ENCODE results near the gene CAMKMT.

The CAMKMT gene

DNA sequence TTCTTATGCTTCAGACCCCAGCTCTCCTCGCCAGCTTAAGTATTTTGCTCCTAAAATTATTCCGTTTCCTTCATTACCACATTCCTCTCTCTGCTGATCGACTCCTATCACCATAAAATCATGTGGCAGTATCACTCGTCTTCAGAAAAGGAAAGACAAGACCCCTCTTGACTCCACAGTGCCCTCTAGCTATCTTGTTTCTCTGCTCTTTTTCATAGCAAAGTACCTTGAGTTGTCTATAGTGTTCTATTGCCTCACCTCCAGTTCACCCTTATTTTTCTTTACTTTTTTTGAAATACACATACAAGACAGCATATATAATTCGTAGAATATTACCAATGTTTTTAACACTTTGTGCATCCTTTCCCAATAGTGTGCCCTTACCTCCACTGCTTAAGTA, 306.6 kb downstream of the CAMKMT start:
- H3K27ac ChIP-seq (ENCODE audit: low read length): no peak overlapping the region
- H4K20me1 ChIP-seq (ENCODE audit: insufficient read depth, low read length): no peaks in the 10 kb centered on the region
- no peak overlapping the region for H3K9ac ChIP-seq (ENCODE audit: low read length)
- H2AFZ ChIP-seq (ENCODE audit: low read length): no peak overlapping the region
- DNase-seq: no peak
- H3K79me2 ChIP-seq (ENCODE audit: low read length): no peaks in the 10 kb centered on the region
- H3K27me3 ChIP-seq (replicated peaks; ENCODE audit: insufficient read depth, low read length): no peaks in the 10 kb centered on the region
- no peaks in the 10 kb centered on the region for H3K9me2 ChIP-seq (replicated peaks; ENCODE audit: insufficient read depth, low read length)
- H3K36me3 ChIP-seq (replicated peaks; ENCODE audit: insufficient read depth, low read length): no peaks in the 10 kb centered on the region
- H3K4me1 ChIP-seq (ENCODE audit: low read length): no peaks in the 10 kb centered on the region
- H3K9me3 ChIP-seq (replicated peaks; ENCODE audit: insufficient read depth, low read length): no peaks in the 10 kb centered on the region
- no peak overlapping the region for H3K4me2 ChIP-seq (ENCODE audit: low read depth, low read length)
- no peak for TF ChIP-seq EZH2 (optimal IDR thresholded peaks at IDR 0.05; ENCODE audit: low read depth, low read length)
- TF ChIP-seq EZH2phosphoT487 (IDR thresholded peaks at IDR 0.05; ENCODE audit: low read length): no peak
- TF ChIP-seq, protein P1, sequence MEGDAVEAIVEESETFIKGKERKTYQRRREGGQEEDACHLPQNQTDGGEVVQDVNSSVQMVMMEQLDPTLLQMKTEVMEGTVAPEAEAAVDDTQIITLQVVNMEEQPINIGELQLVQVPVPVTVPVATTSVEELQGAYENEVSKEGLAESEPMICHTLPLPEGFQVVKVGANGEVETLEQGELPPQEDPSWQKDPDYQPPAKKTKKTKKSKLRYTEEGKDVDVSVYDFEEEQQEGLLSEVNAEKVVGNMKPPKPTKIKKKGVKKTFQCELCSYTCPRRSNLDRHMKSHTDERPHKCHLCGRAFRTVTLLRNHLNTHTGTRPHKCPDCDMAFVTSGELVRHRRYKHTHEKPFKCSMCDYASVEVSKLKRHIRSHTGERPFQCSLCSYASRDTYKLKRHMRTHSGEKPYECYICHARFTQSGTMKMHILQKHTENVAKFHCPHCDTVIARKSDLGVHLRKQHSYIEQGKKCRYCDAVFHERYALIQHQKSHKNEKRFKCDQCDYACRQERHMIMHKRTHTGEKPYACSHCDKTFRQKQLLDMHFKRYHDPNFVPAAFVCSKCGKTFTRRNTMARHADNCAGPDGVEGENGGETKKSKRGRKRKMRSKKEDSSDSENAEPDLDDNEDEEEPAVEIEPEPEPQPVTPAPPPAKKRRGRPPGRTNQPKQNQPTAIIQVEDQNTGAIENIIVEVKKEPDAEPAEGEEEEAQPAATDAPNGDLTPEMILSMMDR (IDR thresholded peaks at IDR 0.05; ENCODE audit: low read length): peak; percentile 39
- H3F3A ChIP-seq (ENCODE audit: insufficient read depth, low read length): no peaks in the 10 kb centered on the region
- H3K4me3 ChIP-seq (ENCODE audit: low read length): no peak overlapping the region

DNA sequence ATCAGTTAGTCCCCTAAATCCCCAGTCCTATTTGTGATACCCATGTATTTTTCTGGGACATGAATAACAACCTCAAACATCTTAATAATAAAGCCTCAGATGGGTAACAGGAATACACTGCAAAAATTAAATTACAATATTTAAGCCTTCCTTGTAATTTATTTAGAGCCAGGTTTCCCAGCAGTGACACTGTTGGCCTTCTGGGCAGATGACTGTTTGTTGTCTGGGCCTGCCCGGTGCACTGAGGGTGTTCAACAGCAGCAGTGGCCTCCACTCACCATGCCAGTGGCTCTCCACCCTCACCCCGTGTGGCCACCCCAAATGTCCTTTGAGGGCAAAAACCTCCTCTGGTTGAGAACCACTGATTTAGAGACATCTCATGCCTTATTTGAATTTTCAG, 309.5 kb downstream of the CAMKMT start:
- Histone ChIP-seq H3K36me3 (replicated peaks; ENCODE audit: insufficient read depth, low read length) (no peaks in the 10 kb centered on the region), H2AFZ (ENCODE audit: low read length) (no peak overlapping the region), H3K9ac (ENCODE audit: low read length) (no peak overlapping the region), H3K27me3 (replicated peaks; ENCODE audit: insufficient read depth, low read length) (no peaks in the 10 kb centered on the region), H3K4me2 (ENCODE audit: low read depth, low read length) (no peak overlapping the region), H3K4me1 (ENCODE audit: low read length) (peaks cover 20% of the 10 kb centered on the region), H3K9me3 (replicated peaks; ENCODE audit: insufficient read depth, low read length) (no peaks in the 10 kb centered on the region), H3F3A (ENCODE audit: insufficient read depth, low read length) (0 out of 2 replicates have a peak, but pooled peaks cover 7% of the 10 kb centered on the region), H3K79me2 (ENCODE audit: low read length) (no peaks in the 10 kb centered on the region), H3K4me3 (ENCODE audit: low read length) (no peak overlapping the region), H4K20me1 (ENCODE audit: insufficient read depth, low read length) (no peaks in the 10 kb centered on the region), H3K9me2 (replicated peaks; ENCODE audit: insufficient read depth, low read length) (no peaks in the 10 kb centered on the region), H3K27ac (ENCODE audit: low read length) (no peak overlapping the region)
- no peak for DNase-seq
- TF ChIP-seq, protein P1 (IDR thresholded peaks at IDR 0.05; ENCODE audit: low read length): no peak
- TF ChIP-seq EZH2phosphoT487 (IDR thresholded peaks at IDR 0.05; ENCODE audit: low read length) (no peak), EZH2 (optimal IDR thresholded peaks at IDR 0.05; ENCODE audit: low read depth, low read length) (no peak)

DNA sequence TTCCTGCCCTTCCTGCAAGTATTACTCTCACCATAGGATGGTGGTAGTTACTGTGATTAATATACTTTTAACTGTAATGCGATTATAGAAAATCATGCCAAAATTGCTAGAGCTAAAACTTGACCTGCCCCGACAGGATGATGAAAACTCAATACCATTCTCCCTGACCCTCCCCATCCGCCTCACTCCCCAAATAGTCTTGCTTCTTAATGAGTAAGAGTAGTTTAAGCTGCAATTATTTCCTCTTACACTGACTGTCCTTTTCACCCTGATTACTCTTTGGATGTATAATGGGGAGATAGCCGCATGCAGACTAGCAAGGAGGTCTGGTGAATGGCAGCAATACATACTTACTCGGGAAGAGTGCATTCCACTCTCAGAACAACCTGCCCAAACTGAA, 310.2 kb downstream of the CAMKMT start:
- Histone ChIP-seq H2AFZ (ENCODE audit: low read length) (no peak overlapping the region), H3K36me3 (replicated peaks; ENCODE audit: insufficient read depth, low read length) (no peaks in the 10 kb centered on the region)
- TF ChIP-seq, protein P1 (IDR thresholded peaks at IDR 0.05; ENCODE audit: low read length): no peak
- TF ChIP-seq EZH2 (optimal IDR thresholded peaks at IDR 0.05; ENCODE audit: low read depth, low read length) (no peak), EZH2phosphoT487 (IDR thresholded peaks at IDR 0.05; ENCODE audit: low read length) (no peak)

More for the DNA sequence above, 310.2 kb downstream of the CAMKMT start:
- H3K79me2 ChIP-seq (ENCODE audit: low read length): no peaks in the 10 kb centered on the region
- no peak overlapping the region for H3K27ac ChIP-seq (ENCODE audit: low read length)
- H3K9me3 ChIP-seq (replicated peaks; ENCODE audit: insufficient read depth, low read length): no peaks in the 10 kb centered on the region
- H3K4me2 ChIP-seq (ENCODE audit: low read depth, low read length): no peak overlapping the region
- H3K9ac ChIP-seq (ENCODE audit: low read length): no peak overlapping the region
- DNase-seq: no peak
- H3F3A ChIP-seq (ENCODE audit: insufficient read depth, low read length): 0 out of 2 replicates have a peak, but pooled peaks cover 7% of the 10 kb centered on the region
- H3K4me3 ChIP-seq (ENCODE audit: low read length): no peak overlapping the region
- H3K4me1 ChIP-seq (ENCODE audit: low read length): peaks cover 20% of the 10 kb centered on the region
- H4K20me1 ChIP-seq (ENCODE audit: insufficient read depth, low read length): no peaks in the 10 kb centered on the region
- H3K9me2 ChIP-seq (replicated peaks; ENCODE audit: insufficient read depth, low read length): no peaks in the 10 kb centered on the region
- no peaks in the 10 kb centered on the region for H3K27me3 ChIP-seq (replicated peaks; ENCODE audit: insufficient read depth, low read length)
